ENCODE data around the gene TFDP2.
"Not testable (repeated sequence)": the region's sequence is repeated elsewhere in the genome, so short reads cannot be mapped to it uniquely, and the experiment has no call there.

TFDP2 gene

DNA sequence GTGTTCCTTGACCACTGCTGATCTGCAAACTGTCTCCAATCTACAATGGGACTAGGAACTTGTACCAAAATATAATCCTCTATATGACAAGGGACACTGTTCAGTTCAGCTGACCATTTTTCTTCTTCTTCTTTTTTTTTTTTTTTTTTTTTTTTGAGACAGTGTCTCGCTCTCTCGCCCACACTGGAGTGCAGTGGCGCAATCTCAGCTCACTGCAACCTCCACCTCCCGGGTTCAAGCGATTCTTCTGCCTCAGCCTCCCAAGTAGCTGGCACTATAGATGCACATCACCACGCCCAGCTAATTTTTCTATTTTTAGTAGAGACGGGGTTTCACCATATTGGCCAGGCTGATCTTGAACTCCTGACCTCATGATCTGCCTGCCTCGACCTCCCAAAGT, 174.6 kb downstream of the TFDP2 start:
- H4K8ac ChIP-seq (ENCODE audit: low read depth, low read length); H2BK5ac ChIP-seq (ENCODE audit: low read depth, low read length, poor library complexity); H3K36me3 ChIP-seq (ENCODE audit: control insufficient read depth in 1 of 2, insufficient read depth in 2 of 2, low read length in 2 of 2); H4K91ac ChIP-seq (ENCODE audit: low read depth, low read length); H3K79me2 ChIP-seq (ENCODE audit: control insufficient read depth, insufficient read depth, low read length, poor library complexity); H3K4ac ChIP-seq (ENCODE audit: low read depth, low read length); H3K27me3 ChIP-seq (ENCODE audit: insufficient read depth, low read length); H3K9ac ChIP-seq (ENCODE audit: low read length); H3K4me1 ChIP-seq (ENCODE audit: control insufficient read depth in 1 of 2, insufficient read depth in 2 of 2, low read length in 2 of 2); H2BK12ac ChIP-seq (ENCODE audit: low read length); DNase-seq; H3K14ac ChIP-seq (ENCODE audit: low read length); H2BK120ac ChIP-seq (ENCODE audit: insufficient read depth, low read length, poor library complexity); H2AK5ac ChIP-seq (ENCODE audit: low read length); H3K9me3 ChIP-seq (ENCODE audit: insufficient read depth, low read depth, low read length); H4K12ac ChIP-seq (ENCODE audit: low read depth, low read length); H3K4me2 ChIP-seq (ENCODE audit: low read length); H3K18ac ChIP-seq (ENCODE audit: low read length); H3K23ac ChIP-seq (ENCODE audit: low read length); H3K79me1 ChIP-seq (ENCODE audit: low read length); H3K4me3 ChIP-seq (ENCODE audit: low read depth, low read length); H3K27ac ChIP-seq (ENCODE audit: low read depth, low read length); H2AFZ ChIP-seq (ENCODE audit: insufficient read depth, low read length, poor library complexity): not testable (repeated sequence)
- no CpG with 5 or more reads among the region's 8 CpGs for WGBS (ENCODE audit: extremely low coverage, insufficient coverage, insufficient read length)

DNA sequence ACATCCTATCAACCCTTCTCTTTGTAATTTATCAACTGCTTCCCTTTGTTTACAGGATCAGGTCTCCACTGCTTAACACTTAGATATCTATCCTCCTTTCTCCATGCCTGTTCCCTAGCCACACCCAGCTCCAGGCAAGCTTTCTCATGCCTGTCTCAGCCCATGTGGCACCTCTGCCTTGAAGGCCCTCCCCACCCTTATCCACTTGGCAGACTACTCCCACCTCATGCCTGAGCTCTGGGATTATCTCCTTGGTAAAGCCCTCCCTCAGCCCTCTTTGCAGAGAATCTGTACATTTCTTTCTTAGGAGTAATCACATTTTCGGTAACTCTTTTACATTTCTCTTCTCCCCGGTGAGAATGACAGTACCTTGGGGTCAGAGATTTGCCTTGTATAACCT, 176.9 kb downstream of the TFDP2 start:
- no peak overlapping the region for H3K23ac ChIP-seq (ENCODE audit: low read length)
- H3K14ac ChIP-seq (ENCODE audit: low read length) = no peak overlapping the region
- H2AK5ac ChIP-seq (ENCODE audit: low read length) = no peak overlapping the region
- no CpG with 5 or more reads among the region's 2 CpGs for WGBS (ENCODE audit: extremely low coverage, insufficient coverage, insufficient read length)
- no peak overlapping the region for H2BK12ac ChIP-seq (ENCODE audit: low read length)
- no peak overlapping the region for H2BK120ac ChIP-seq (ENCODE audit: insufficient read depth, low read length, poor library complexity)
- no peak overlapping the region for H3K4me3 ChIP-seq (ENCODE audit: low read depth, low read length)
- H2BK5ac ChIP-seq (ENCODE audit: low read depth, low read length, poor library complexity) = no peak overlapping the region
- H3K79me2 ChIP-seq (ENCODE audit: control insufficient read depth, insufficient read depth, low read length, poor library complexity) = no peaks in the 10 kb centered on the region
- H3K18ac ChIP-seq (ENCODE audit: low read length) = no peak overlapping the region
- no peak overlapping the region for H4K8ac ChIP-seq (ENCODE audit: low read depth, low read length)
- H3K27ac ChIP-seq (ENCODE audit: low read depth, low read length) = no peak overlapping the region
- H3K4me1 ChIP-seq (ENCODE audit: control insufficient read depth in 1 of 2, insufficient read depth in 2 of 2, low read length in 2 of 2) = no peaks in the 10 kb centered on the region
- no peak overlapping the region for H4K91ac ChIP-seq (ENCODE audit: low read depth, low read length)
- no peak overlapping the region for H3K4me2 ChIP-seq (ENCODE audit: low read length)
- H3K36me3 ChIP-seq (ENCODE audit: control insufficient read depth in 1 of 2, insufficient read depth in 2 of 2, low read length in 2 of 2) = no peaks in the 10 kb centered on the region
- H4K12ac ChIP-seq (ENCODE audit: low read depth, low read length) = no peak overlapping the region
- no peak overlapping the region for H3K4ac ChIP-seq (ENCODE audit: low read depth, low read length)
- H2AFZ ChIP-seq (ENCODE audit: insufficient read depth, low read length, poor library complexity) = no peak overlapping the region
- no peaks in the 10 kb centered on the region for H3K27me3 ChIP-seq (ENCODE audit: insufficient read depth, low read length)
- H3K9ac ChIP-seq (ENCODE audit: low read length) = no peak overlapping the region
- peaks cover 2% of the 10 kb centered on the region for H3K9me3 ChIP-seq (ENCODE audit: insufficient read depth, low read depth, low read length)
- H3K79me1 ChIP-seq (ENCODE audit: low read length) = no peaks in the 10 kb centered on the region
- DNase-seq = peak; percentile 31 to 51

DNA sequence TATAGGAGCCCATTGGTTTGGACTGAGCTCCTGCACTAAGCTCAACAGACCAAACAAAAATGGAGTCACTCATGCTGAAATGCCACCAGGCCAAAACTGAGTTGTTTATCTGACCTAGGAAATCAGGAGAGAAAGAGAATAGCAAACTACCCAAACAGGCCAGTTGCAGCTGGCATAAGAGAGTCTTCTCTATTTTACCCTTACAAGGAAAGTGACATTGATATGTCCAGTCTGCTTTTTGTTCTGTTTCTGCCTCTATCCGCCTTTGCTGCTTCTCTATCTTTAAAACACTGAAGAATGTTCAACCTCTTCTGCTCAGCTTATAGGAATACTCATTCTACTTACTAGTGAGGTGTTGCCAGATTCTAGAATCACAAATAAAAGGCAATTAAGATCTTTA, 177.8 kb downstream of the TFDP2 start:
- no peaks in the 10 kb centered on the region for H3K27me3 ChIP-seq (ENCODE audit: insufficient read depth, low read length)
- no peak overlapping the region for H2AK5ac ChIP-seq (ENCODE audit: low read length)
- no peaks in the 10 kb centered on the region for H3K79me1 ChIP-seq (ENCODE audit: low read length)
- H4K12ac ChIP-seq (ENCODE audit: low read depth, low read length) = no peak overlapping the region
- H3K18ac ChIP-seq (ENCODE audit: low read length) = no peak overlapping the region
- H3K4me1 ChIP-seq (ENCODE audit: control insufficient read depth in 1 of 2, insufficient read depth in 2 of 2, low read length in 2 of 2) = no peaks in the 10 kb centered on the region
- DNase-seq = no peak
- H4K8ac ChIP-seq (ENCODE audit: low read depth, low read length) = no peak overlapping the region
- H3K79me2 ChIP-seq (ENCODE audit: control insufficient read depth, insufficient read depth, low read length, poor library complexity) = no peaks in the 10 kb centered on the region
- no peak overlapping the region for H3K4me2 ChIP-seq (ENCODE audit: low read length)
- H2AFZ ChIP-seq (ENCODE audit: insufficient read depth, low read length, poor library complexity) = no peak overlapping the region
- H2BK120ac ChIP-seq (ENCODE audit: insufficient read depth, low read length, poor library complexity) = no peak overlapping the region
- H4K91ac ChIP-seq (ENCODE audit: low read depth, low read length) = no peak overlapping the region
- H3K4me3 ChIP-seq (ENCODE audit: low read depth, low read length) = no peak overlapping the region
- H3K23ac ChIP-seq (ENCODE audit: low read length) = no peak overlapping the region
- H3K27ac ChIP-seq (ENCODE audit: low read depth, low read length) = no peak overlapping the region
- H3K36me3 ChIP-seq (ENCODE audit: control insufficient read depth in 1 of 2, insufficient read depth in 2 of 2, low read length in 2 of 2) = no peaks in the 10 kb centered on the region
- no peak overlapping the region for H2BK5ac ChIP-seq (ENCODE audit: low read depth, low read length, poor library complexity)
- H2BK12ac ChIP-seq (ENCODE audit: low read length) = no peak overlapping the region
- H3K4ac ChIP-seq (ENCODE audit: low read depth, low read length) = no peak overlapping the region
- H3K14ac ChIP-seq (ENCODE audit: low read length) = no peak overlapping the region
- peaks cover 2% of the 10 kb centered on the region for H3K9me3 ChIP-seq (ENCODE audit: insufficient read depth, low read depth, low read length)
- no peak overlapping the region for H3K9ac ChIP-seq (ENCODE audit: low read length)
- WGBS (ENCODE audit: extremely low coverage, insufficient coverage, insufficient read length) = no CpG with 5 or more reads among the region's 1 CpG

DNA sequence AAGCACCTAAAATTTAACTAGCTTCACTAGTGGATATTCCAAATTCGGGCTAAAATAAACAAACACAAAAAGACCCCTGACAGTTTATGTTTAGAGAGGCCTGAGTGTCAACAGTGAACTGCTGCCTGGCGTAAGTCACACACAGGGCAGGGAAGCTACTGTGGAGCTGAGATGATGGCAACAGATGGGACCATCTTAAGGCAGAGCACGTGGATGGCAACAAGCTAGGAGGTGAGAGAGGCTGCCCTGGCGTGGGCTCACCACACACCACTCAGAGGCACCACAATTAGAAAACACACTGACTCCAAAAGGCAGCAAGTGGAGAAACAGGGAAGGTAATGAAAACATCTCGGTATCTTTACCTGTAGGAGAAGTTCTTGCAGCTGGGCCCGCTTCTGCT, 179.6 kb downstream of the TFDP2 start:
- no peak overlapping the region for H4K8ac ChIP-seq (ENCODE audit: low read depth, low read length)
- H2BK120ac ChIP-seq (ENCODE audit: insufficient read depth, low read length, poor library complexity) = no peak overlapping the region
- peaks cover 2% of the 10 kb centered on the region for H3K9me3 ChIP-seq (ENCODE audit: insufficient read depth, low read depth, low read length)
- H2AK5ac ChIP-seq (ENCODE audit: low read length) = no peak overlapping the region
- no peak overlapping the region for H3K23ac ChIP-seq (ENCODE audit: low read length)
- H2BK12ac ChIP-seq (ENCODE audit: low read length) = no peak overlapping the region
- H3K14ac ChIP-seq (ENCODE audit: low read length) = no peak overlapping the region
- H3K79me2 ChIP-seq (ENCODE audit: control insufficient read depth, insufficient read depth, low read length, poor library complexity) = no peaks in the 10 kb centered on the region
- peak overlapping the region; percentile 57 for H3K9ac ChIP-seq (ENCODE audit: low read length)
- no peaks in the 10 kb centered on the region for H3K27me3 ChIP-seq (ENCODE audit: insufficient read depth, low read length)
- no peak overlapping the region for H2AFZ ChIP-seq (ENCODE audit: insufficient read depth, low read length, poor library complexity)
- H4K12ac ChIP-seq (ENCODE audit: low read depth, low read length) = no peak overlapping the region
- H2BK5ac ChIP-seq (ENCODE audit: low read depth, low read length, poor library complexity) = no peak overlapping the region
- H3K4ac ChIP-seq (ENCODE audit: low read depth, low read length) = no peak overlapping the region
- H3K36me3 ChIP-seq (ENCODE audit: control insufficient read depth in 1 of 2, insufficient read depth in 2 of 2, low read length in 2 of 2) = no peaks in the 10 kb centered on the region
- DNase-seq = no peak
- H3K27ac ChIP-seq (ENCODE audit: low read depth, low read length) = no peak overlapping the region
- WGBS (ENCODE audit: extremely low coverage, insufficient coverage, insufficient read length) = no CpG with 5 or more reads among the region's 6 CpGs
- no peak overlapping the region for H3K4me2 ChIP-seq (ENCODE audit: low read length)
- H3K18ac ChIP-seq (ENCODE audit: low read length) = no peak overlapping the region
- no peaks in the 10 kb centered on the region for H3K79me1 ChIP-seq (ENCODE audit: low read length)
- no peak overlapping the region for H4K91ac ChIP-seq (ENCODE audit: low read depth, low read length)
- H3K4me3 ChIP-seq (ENCODE audit: low read depth, low read length) = no peak overlapping the region
- no peaks in the 10 kb centered on the region for H3K4me1 ChIP-seq (ENCODE audit: control insufficient read depth in 1 of 2, insufficient read depth in 2 of 2, low read length in 2 of 2)
